Tongue (tissue), 2 donors: Measurements from ENCODE around the gene FOXP1. TPM values are rescaled to one million over a fixed set of nuclear protein-coding genes. Genes with fewer than 3 reads are reported as not detected.

Experiments
- DNase-seq: peaks from one replicate; pipeline ENCODE4 v3.0.0-alpha.2; 2015
- total RNA-seq: library from RNA; depleted of rRNA; stranded (reverse); fragments of >200 nt; gene quantifications from one replicate; pipeline ENCODE4 v1.2.3, GENCODE V29; 2014

Gene FOXP1
- total RNA-seq, 1 donor from 2014 or later, result 66.4 TPM

- no peak for DNase-seq
These were observed 530.8 kb downstream of the FOXP1 start for GRCh38 chr3:71052716-71053115.

GRCh38 chr3:71051893-71052687, 531.4 kb downstream of the FOXP1 start:
- DNase-seq, result no peak

GRCh38 chr3:71051259-71051595, 532.3 kb downstream of the FOXP1 start:
- no peak for DNase-seq

GRCh38 chr3:71050538-71051258, 532.8 kb downstream of the FOXP1 start:
- no peak for DNase-seq

GRCh38 chr3:71050166-71050537, 533.4 kb downstream of the FOXP1 start:
- DNase-seq, result no peak

- no peak for DNase-seq
These were observed 534.6 kb downstream of the FOXP1 start for GRCh38 chr3:71048948-71049347.

- no peak for DNase-seq
These were observed 535.7 kb downstream of the FOXP1 start for GRCh38 chr3:71047616-71048531.

- DNase-seq, result no peak
These were observed 536.7 kb downstream of the FOXP1 start for GRCh38 chr3:71046791-71047190.

GRCh38 chr3:71045917-71046282, 537.6 kb downstream of the FOXP1 start:
- no peak for DNase-seq

GRCh38 chr3:71045212-71045916, 538.2 kb downstream of the FOXP1 start:
- no peak for DNase-seq

- no peak for DNase-seq
These were observed 540.8 kb downstream of the FOXP1 start for GRCh38 chr3:71042759-71043158.

- no peak for DNase-seq
These were observed 542.2 kb downstream of the FOXP1 start for GRCh38 chr3:71041371-71041770.

GRCh38 chr3:71039332-71039731, 544.2 kb downstream of the FOXP1 start:
- DNase-seq, result no peak

GRCh38 chr3:71037775-71038174, 545.8 kb downstream of the FOXP1 start:
- no peak for DNase-seq

GRCh38 chr3:71035886-71036285, 547.6 kb downstream of the FOXP1 start:
- DNase-seq, result no peak

GRCh38 chr3:71035314-71035713, 548.2 kb downstream of the FOXP1 start:
- DNase-seq, result no peak

- no peak for DNase-seq
These were observed 549.8 kb downstream of the FOXP1 start for GRCh38 chr3:71033681-71034220.

GRCh38 chr3:71031914-71032521, 551.5 kb downstream of the FOXP1 start:
- DNase-seq, result no peak

GRCh38 chr3:71031181-71031580, 552.3 kb downstream of the FOXP1 start:
- DNase-seq, result no peak

- DNase-seq, result no peak
These were observed 552.8 kb downstream of the FOXP1 start for GRCh38 chr3:71030748-71031147.

- no peak for DNase-seq
These were observed 553.8 kb downstream of the FOXP1 start for GRCh38 chr3:71029770-71030169.

- DNase-seq, result no peak
These were observed 554.7 kb downstream of the FOXP1 start for GRCh38 chr3:71028802-71029201.
